Measurements from ENCODE around the gene ARHGAP6. TPM values are rescaled to one million over a fixed set of nuclear protein-coding genes. Genes with fewer than 3 reads are reported as not detected.

ARHGAP6 gene
- total and polyA plus RNA-seq, 2 of the 4 experiments (the other 2 are of a cell fraction) = 1.4 to 1.8 TPM

DNA sequence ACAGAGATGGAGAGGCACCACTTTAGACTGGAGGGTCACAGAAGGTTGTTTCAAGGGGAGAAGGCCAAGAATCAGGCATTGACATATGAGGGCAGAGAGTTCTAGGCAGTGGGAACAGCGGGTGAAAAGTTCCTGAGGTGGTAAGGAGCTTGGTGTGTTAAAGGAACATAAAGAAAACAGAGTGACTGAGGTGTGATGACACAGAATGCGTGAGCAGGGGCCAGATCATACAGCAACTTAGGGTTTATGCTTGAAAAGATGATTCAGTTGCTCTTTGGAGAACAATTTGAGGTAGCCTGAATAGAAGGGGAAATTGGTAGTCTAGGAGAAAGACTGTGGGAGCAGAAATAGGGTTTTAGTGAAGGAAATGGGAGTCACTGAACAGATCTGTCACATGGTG is 193.3 kb downstream of the ARHGAP6 start:
- Histone ChIP-seq H2BK5ac (ENCODE audit: low read depth, low read length, poor library complexity, severe bottlenecking) (peak overlapping the region; percentile 39), H2BK20ac (ENCODE audit: low read depth, low read length) (peak overlapping the region; percentile 53; the same call in 1 of the 2 replicates), H3K27ac (ENCODE audit: insufficient read depth, low read length) (no peak overlapping the region), H4K8ac (ENCODE audit: low read depth in 2 of 2, low read length in 2 of 2) (0 out of 4 replicates have a peak overlapping the region, but pooled peaks of 1 of the 2 experiments have one; percentile 2), H2BK15ac (ENCODE audit: low read depth, low read length) (peak overlapping the region; percentile 84), H2AK5ac (ENCODE audit: low read depth, low read length) (no peak overlapping the region), H3K23ac (ENCODE audit: low read depth, low read length) (no peak overlapping the region), H3K9me1 (ENCODE audit: insufficient read depth, low read length) (0 out of 2 replicates have a peak, but pooled peaks cover 2% of the 10 kb centered on the region), H3K4ac (ENCODE audit: low read depth, low read length) (no peak overlapping the region), H2AFZ (replicated peaks; ENCODE audit: low read length, poor library complexity) (peak overlapping the region; percentile 67), H3K79me1 (ENCODE audit: low read depth in 1 of 2, low read length in 2 of 2) (no peaks in the 10 kb centered on the region), H2BK120ac (ENCODE audit: low read depth, low read length) (peak overlapping the region; percentile 4; the same call in 1 of the 2 replicates), H3K14ac (replicated peaks; ENCODE audit: low read depth, low read length) (0 out of 2 replicates have a peak overlapping the region, but pooled peaks have one; percentile 22), H4K20me1 (ENCODE audit: insufficient read depth, low read length) (no peaks in the 10 kb centered on the region), H3K4me1 (ENCODE audit: control insufficient read depth, insufficient read depth, low read length) (no peaks in the 10 kb centered on the region), H3K9ac (ENCODE audit: low read depth, low read length) (no peak overlapping the region), H3K56ac (ENCODE audit: extremely low read depth, insufficient read depth, low read length) (no peak overlapping the region), H3K9me3 (ENCODE audit: control insufficient read depth, insufficient read depth, low read length) (no peaks in the 10 kb centered on the region; the same call in 1 of the 2 replicates), H2AK9ac (replicated peaks; ENCODE audit: low read depth, low read length, poor library complexity) (no peak overlapping the region), H3K4me3 (ENCODE audit: insufficient read depth, low read depth, low read length) (no peak overlapping the region), H4K91ac (ENCODE audit: insufficient read depth, low read depth, low read length) (no peak overlapping the region; the same call in 1 of the 2 replicates), H3K27me3 (ENCODE audit: control insufficient read depth, insufficient read depth, low read length) (no peaks in the 10 kb centered on the region), H4K5ac (ENCODE audit: low read depth, low read length) (peak overlapping the region; percentile 59; the same call in 1 of the 2 replicates), H3K36me3 (ENCODE audit: control insufficient read depth, insufficient read depth, low read length) (no peaks in the 10 kb centered on the region), H3K18ac (ENCODE audit: low read depth, low read length) (no peak overlapping the region), H3K4me2 (ENCODE audit: low read depth, low read length) (no peak overlapping the region)
- ATAC-seq (ENCODE audit: low read depth) (no peak), DNase-seq (peak; percentile 28)
- dilution Hi-C loops (cut with HindIII; ENCODE audit: low sequenced_read_pairs, unreplicated experiment) (no loop called here), intact Hi-C loops (cut with micrococcal nuclease) (no loop called here), in situ Hi-C loops (cut with MboI; ENCODE audit: low sequenced_read_pairs) (no loop called here)
- ChIA-PET CTCF (no interaction called here), POLR2A (ENCODE audit: unreplicated experiment) (no interaction called here)
- TF ChIP-seq, protein P1, sequence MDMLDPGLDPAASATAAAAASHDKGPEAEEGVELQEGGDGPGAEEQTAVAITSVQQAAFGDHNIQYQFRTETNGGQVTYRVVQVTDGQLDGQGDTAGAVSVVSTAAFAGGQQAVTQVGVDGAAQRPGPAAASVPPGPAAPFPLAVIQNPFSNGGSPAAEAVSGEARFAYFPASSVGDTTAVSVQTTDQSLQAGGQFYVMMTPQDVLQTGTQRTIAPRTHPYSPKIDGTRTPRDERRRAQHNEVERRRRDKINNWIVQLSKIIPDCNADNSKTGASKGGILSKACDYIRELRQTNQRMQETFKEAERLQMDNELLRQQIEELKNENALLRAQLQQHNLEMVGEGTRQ (IDR thresholded peaks at IDR 0.05; ENCODE audit: low read depth, low read length) = no peak
- TF ChIP-seq FOS (IDR thresholded peaks at IDR 0.05; ENCODE audit: low read depth, low read length) (no peak), MAZ (IDR thresholded peaks at IDR 0.05; ENCODE audit: borderline replicate concordance, low read depth, low read length) (no peak), SMC3 (IDR thresholded peaks at IDR 0.05; ENCODE audit: low read depth, low read length) (no peak), NFE2L2 (IDR thresholded peaks at IDR 0.05; ENCODE audit: low read depth, low read length) (no peak), RCOR1 (IDR thresholded peaks at IDR 0.05; ENCODE audit: insufficient replicate concordance, low read length) (no peak), BHLHE40 (IDR thresholded peaks at IDR 0.05; ENCODE audit: low read depth, low read length) (no peak), RFX5 (IDR thresholded peaks at IDR 0.05; ENCODE audit: low read depth, low read length) (no peak), POLR2A (IDR thresholded peaks at IDR 0.05; ENCODE audit: low read depth, low read length) (no peak), MXI1 (IDR thresholded peaks at IDR 0.05; ENCODE audit: borderline replicate concordance, low read depth, low read length) (no peak), CHD1 (IDR thresholded peaks at IDR 0.05; ENCODE audit: low read depth, low read length) (no peak), MAFK (IDR thresholded peaks at IDR 0.05; ENCODE audit: low read depth, low read length) (no peak), RAD21 (IDR thresholded peaks at IDR 0.05; ENCODE audit: low read length) (no peak), CEBPB (IDR thresholded peaks at IDR 0.05; ENCODE audit: low read depth, low read length) (no peak)
- TF ChIP-seq, protein P2, sequence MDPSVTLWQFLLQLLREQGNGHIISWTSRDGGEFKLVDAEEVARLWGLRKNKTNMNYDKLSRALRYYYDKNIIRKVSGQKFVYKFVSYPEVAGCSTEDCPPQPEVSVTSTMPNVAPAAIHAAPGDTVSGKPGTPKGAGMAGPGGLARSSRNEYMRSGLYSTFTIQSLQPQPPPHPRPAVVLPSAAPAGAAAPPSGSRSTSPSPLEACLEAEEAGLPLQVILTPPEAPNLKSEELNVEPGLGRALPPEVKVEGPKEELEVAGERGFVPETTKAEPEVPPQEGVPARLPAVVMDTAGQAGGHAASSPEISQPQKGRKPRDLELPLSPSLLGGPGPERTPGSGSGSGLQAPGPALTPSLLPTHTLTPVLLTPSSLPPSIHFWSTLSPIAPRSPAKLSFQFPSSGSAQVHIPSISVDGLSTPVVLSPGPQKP (IDR thresholded peaks at IDR 0.05; ENCODE audit: borderline replicate concordance, low read depth, low read length) = no peak
- TF ChIP-seq, protein P3, sequence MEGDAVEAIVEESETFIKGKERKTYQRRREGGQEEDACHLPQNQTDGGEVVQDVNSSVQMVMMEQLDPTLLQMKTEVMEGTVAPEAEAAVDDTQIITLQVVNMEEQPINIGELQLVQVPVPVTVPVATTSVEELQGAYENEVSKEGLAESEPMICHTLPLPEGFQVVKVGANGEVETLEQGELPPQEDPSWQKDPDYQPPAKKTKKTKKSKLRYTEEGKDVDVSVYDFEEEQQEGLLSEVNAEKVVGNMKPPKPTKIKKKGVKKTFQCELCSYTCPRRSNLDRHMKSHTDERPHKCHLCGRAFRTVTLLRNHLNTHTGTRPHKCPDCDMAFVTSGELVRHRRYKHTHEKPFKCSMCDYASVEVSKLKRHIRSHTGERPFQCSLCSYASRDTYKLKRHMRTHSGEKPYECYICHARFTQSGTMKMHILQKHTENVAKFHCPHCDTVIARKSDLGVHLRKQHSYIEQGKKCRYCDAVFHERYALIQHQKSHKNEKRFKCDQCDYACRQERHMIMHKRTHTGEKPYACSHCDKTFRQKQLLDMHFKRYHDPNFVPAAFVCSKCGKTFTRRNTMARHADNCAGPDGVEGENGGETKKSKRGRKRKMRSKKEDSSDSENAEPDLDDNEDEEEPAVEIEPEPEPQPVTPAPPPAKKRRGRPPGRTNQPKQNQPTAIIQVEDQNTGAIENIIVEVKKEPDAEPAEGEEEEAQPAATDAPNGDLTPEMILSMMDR (conservative IDR thresholded peaks at IDR 0.05; ENCODE audit: low read depth, low read length) = no peak
- no TSS peak for BruUV-seq (replicated peaks)
- WGBS, 2 experiments (ENCODE audit: extremely low coverage in 2 of 2, insufficient read length in 1 of 2) = 35% methylated on average over 2 of the region's 2 CpGs; no CpG with 5 or more reads in 1 of the 2 experiments
